ENCODE measurements around the gene TMEM62. TPM values are rescaled to one million over a fixed set of nuclear protein-coding genes. Genes with fewer than 3 reads are reported as not detected.
"Not testable (repeated sequence)": the region's sequence is repeated elsewhere in the genome, so short reads cannot be mapped to it uniquely, and the experiment has no call there.

Gene TMEM62
- total RNA-seq, 1 experiment from 2014 or later: 47.8 TPM

DNA sequence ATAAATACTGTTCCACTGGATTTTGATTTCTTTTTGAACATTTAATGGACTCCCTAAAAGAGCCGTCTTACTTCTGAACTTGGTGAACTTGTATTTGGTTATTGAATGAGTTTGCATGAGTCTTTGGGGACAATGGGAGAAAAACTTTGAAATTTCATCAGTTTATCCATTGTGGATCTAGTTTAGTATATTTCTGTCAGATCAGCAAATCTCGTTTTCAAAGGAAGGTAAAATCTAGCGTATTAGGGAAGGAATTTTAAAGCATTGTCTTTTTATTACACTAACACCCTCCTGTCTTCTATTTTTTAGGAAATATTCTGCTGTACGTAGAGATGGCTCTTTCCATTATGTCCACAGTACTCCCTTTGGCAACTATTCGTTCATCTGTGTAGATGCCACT is 12.8 kb downstream of the TMEM62 start:
- H3K79me2 ChIP-seq (ENCODE audit: low read length): peaks cover 22% of the 10 kb centered on the region
- no peak overlapping the region for H3K4me3 ChIP-seq (ENCODE audit: low read length)
- no peak overlapping the region for H3K4me2 ChIP-seq (ENCODE audit: low read depth, low read length, poor library complexity, severe bottlenecking)
- H3K27ac ChIP-seq (ENCODE audit: low read length): no peak overlapping the region
- no peak overlapping the region for H2AFZ ChIP-seq (ENCODE audit: low read length)
- no peaks in the 10 kb centered on the region for H4K20me1 ChIP-seq (ENCODE audit: insufficient read depth, low read depth, low read length)
- H3K36me3 ChIP-seq (ENCODE audit: insufficient read depth, low read length): peaks cover 42% of the 10 kb centered on the region
- peaks cover 19% of the 10 kb centered on the region for H3K4me1 ChIP-seq (ENCODE audit: low read length)
- no peaks in the 10 kb centered on the region for H3K9me3 ChIP-seq (ENCODE audit: low read length)
- H3K9me2 ChIP-seq (replicated peaks; ENCODE audit: insufficient read depth, low read length): no peaks in the 10 kb centered on the region
- no peak for DNase-seq
- no peak overlapping the region for H3K9ac ChIP-seq (ENCODE audit: low read length)
- H3K27me3 ChIP-seq (ENCODE audit: low read length): no peaks in the 10 kb centered on the region

DNA sequence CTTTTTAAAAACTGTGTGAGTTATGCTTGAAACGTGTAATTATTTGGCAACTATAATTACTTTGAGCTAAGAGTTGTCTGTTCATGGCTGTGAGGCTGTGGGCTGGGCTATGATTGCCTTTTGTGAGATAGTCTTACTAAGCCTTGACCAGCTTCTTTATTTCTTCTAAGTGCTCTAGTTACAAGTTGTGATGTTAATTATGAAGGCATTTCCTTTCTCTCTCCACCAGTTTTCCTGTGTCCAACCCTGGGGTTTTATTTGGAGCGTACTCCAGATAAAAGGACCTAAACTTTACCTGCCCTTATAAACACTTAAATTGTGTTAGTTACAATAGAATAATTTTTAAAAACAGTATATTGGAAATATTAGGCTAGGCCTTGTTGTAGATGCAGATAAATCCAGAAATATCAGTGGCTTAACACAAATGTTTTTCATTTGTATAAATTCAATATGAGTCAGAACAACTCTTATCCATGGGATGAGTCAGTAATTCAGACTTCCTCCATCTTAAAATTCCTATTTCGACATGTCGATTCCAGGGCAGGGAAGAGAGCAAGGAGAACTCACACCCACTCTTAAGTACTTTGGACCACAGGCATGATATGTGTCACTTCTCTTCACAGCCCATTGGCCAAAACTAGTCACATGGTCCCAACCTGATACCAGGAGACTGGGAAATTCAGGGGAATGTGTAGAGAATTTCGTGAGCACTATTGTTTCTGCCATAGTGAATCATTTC is 17.0 kb downstream of the TMEM62 start:
- Histone ChIP-seq H3K4me1 (ENCODE audit: low read length) (no peaks in the 10 kb centered on the region), H3K27me3 (ENCODE audit: low read length) (no peaks in the 10 kb centered on the region), H3K9ac (ENCODE audit: low read length) (no peak overlapping the region), H2AFZ (ENCODE audit: low read length) (no peak overlapping the region), H3K9me2 (replicated peaks; ENCODE audit: insufficient read depth, low read length) (no peaks in the 10 kb centered on the region), H4K20me1 (ENCODE audit: insufficient read depth, low read depth, low read length) (no peaks in the 10 kb centered on the region), H3K4me3 (ENCODE audit: low read length) (no peak overlapping the region), H3K27ac (ENCODE audit: low read length) (no peak overlapping the region), H3K9me3 (ENCODE audit: low read length) (no peaks in the 10 kb centered on the region), H3K36me3 (ENCODE audit: insufficient read depth, low read length) (peaks cover 70% of the 10 kb centered on the region), H3K79me2 (ENCODE audit: low read length) (peaks cover 11% of the 10 kb centered on the region), H3K4me2 (ENCODE audit: low read depth, low read length, poor library complexity, severe bottlenecking) (no peak overlapping the region)
- DNase-seq: no peak

DNA sequence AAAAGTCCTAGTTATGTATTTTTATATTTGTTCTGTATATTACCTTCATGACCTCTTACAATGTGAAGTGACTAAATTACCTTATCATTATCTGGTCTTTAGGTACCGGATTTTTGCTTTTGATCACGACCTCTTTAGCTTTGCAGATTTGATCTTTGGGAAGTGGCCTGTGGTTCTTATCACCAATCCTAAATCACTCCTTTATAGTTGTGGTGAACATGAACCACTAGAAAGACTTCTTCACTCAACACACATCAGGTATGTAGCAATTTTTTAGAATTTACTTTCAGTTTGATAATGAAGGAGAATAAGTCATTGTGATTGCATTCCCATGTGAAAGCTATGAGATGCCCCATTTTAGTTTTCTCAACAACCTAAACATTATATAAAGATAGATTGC is 18.3 kb downstream of the TMEM62 start:
- no peak for DNase-seq
- Histone ChIP-seq H2AFZ (ENCODE audit: low read length) (no peak overlapping the region), H3K9me2 (replicated peaks; ENCODE audit: insufficient read depth, low read length) (no peaks in the 10 kb centered on the region), H3K27ac (ENCODE audit: low read length) (no peak overlapping the region), H3K4me1 (ENCODE audit: low read length) (no peaks in the 10 kb centered on the region), H3K36me3 (ENCODE audit: insufficient read depth, low read length) (peaks cover 68% of the 10 kb centered on the region), H3K4me2 (ENCODE audit: low read depth, low read length, poor library complexity, severe bottlenecking) (no peak overlapping the region), H4K20me1 (ENCODE audit: insufficient read depth, low read depth, low read length) (no peaks in the 10 kb centered on the region), H3K9me3 (ENCODE audit: low read length) (no peaks in the 10 kb centered on the region), H3K27me3 (ENCODE audit: low read length) (no peaks in the 10 kb centered on the region), H3K4me3 (ENCODE audit: low read length) (no peak overlapping the region), H3K79me2 (ENCODE audit: low read length) (peaks cover 5% of the 10 kb centered on the region), H3K9ac (ENCODE audit: low read length) (no peak overlapping the region)

DNA sequence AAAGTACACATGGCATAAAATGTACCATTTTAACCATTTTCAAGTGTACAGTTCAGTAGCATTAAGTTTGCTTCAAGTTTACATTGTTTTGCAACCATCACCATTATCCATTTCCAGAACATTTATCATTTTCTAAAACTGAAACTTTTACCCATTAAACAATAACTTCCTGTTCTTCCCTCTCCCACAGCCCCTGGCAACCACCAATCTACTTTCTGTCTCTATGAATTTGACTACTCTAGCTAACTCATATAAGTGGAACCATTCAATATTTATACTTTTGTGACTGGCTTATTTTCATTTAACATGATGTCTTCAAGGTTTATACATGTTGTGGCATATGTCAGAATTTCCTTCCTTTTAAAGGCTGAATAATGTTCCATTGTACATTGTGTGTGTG is 19.9 kb downstream of the TMEM62 start:
- Histone ChIP-seq H4K20me1 (ENCODE audit: insufficient read depth, low read depth, low read length) (no peaks in the 10 kb centered on the region), H3K27ac (ENCODE audit: low read length) (no peak overlapping the region), H3K79me2 (ENCODE audit: low read length) (peaks cover 16% of the 10 kb centered on the region), H3K36me3 (ENCODE audit: insufficient read depth, low read length) (peaks cover 76% of the 10 kb centered on the region), H3K9me3 (ENCODE audit: low read length) (no peaks in the 10 kb centered on the region), H3K9me2 (replicated peaks; ENCODE audit: insufficient read depth, low read length) (no peaks in the 10 kb centered on the region), H3K9ac (ENCODE audit: low read length) (no peak overlapping the region), H3K4me1 (ENCODE audit: low read length) (no peaks in the 10 kb centered on the region), H3K4me3 (ENCODE audit: low read length) (no peak overlapping the region), H2AFZ (ENCODE audit: low read length) (no peak overlapping the region), H3K27me3 (ENCODE audit: low read length) (no peaks in the 10 kb centered on the region), H3K4me2 (ENCODE audit: low read depth, low read length, poor library complexity, severe bottlenecking) (no peak overlapping the region)
- no peak for DNase-seq

DNA sequence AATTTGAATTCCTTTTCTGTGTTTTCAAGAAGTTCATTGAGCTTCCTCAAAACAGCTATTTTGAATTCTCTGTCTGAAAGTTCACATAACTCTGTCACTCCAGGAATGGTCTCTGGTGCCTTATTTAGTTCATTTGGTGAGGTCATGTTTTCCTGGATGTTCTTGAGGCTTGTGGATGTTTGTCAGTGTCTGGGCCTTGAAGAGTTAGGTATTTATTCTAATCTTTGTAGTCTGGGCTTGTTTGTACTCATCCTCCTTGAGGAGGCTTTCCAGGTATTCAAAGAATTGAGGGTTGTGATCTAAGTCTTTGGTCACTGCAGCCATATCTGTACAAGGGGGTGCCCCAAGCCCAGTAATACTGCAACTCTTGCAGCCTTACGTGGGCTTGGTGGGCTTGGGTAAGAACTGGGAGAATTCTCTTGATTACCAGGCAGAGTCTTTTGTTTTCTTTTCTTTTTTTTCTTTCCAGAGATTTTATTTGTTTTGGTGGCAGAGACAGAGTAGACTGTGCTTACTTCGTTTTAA is 32.5 kb downstream of the TMEM62 start:
- DNase-seq: no peak
- no peaks in the 10 kb centered on the region for H3K4me1 ChIP-seq (ENCODE audit: low read length)
- no peak overlapping the region for H2AFZ ChIP-seq (ENCODE audit: low read length)
- peaks cover 7% of the 10 kb centered on the region; the same call in 1 of the 2 replicates for H3K79me2 ChIP-seq (ENCODE audit: low read length)
- H4K20me1 ChIP-seq (ENCODE audit: insufficient read depth, low read depth, low read length): no peaks in the 10 kb centered on the region
- H3K4me3 ChIP-seq (ENCODE audit: low read length): no peak overlapping the region
- H3K9ac ChIP-seq (ENCODE audit: low read length): no peak overlapping the region
- no peak overlapping the region for H3K4me2 ChIP-seq (ENCODE audit: low read depth, low read length, poor library complexity, severe bottlenecking)
- H3K27me3 ChIP-seq (ENCODE audit: low read length): no peaks in the 10 kb centered on the region
- H3K27ac ChIP-seq (ENCODE audit: low read length): no peak overlapping the region
- peaks cover 56% of the 10 kb centered on the region for H3K36me3 ChIP-seq (ENCODE audit: insufficient read depth, low read length)
- no peaks in the 10 kb centered on the region for H3K9me3 ChIP-seq (ENCODE audit: low read length)
- H3K9me2 ChIP-seq (replicated peaks; ENCODE audit: insufficient read depth, low read length): no peaks in the 10 kb centered on the region

DNA sequence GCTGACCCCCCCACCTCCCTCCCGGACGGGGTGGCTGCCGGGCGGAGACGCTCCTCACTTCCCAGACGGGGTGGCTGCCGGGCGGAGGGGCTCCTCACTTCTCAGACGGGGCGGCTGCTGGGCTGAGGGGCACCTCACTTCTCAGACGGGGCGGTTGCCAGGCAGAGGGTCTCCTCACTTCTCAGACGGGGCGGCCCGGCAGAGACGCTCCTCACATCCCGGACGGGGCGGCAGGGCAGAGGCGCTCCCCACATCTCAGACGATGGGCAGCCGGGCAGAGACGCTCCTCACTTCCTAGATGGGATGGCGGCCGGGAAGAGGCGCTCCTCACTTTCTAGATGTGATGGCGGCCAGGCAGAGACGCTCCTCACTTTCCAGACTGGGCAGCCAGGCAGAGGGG is 33.9 kb downstream of the TMEM62 start:
- H3K4me2 ChIP-seq (ENCODE audit: low read depth, low read length, poor library complexity, severe bottlenecking); H3K9me2 ChIP-seq (replicated peaks; ENCODE audit: insufficient read depth, low read length); H3K9me3 ChIP-seq (ENCODE audit: low read length); H3K4me3 ChIP-seq (ENCODE audit: low read length); H3K79me2 ChIP-seq (ENCODE audit: low read length); H3K9ac ChIP-seq (ENCODE audit: low read length); H2AFZ ChIP-seq (ENCODE audit: low read length); H3K27ac ChIP-seq (ENCODE audit: low read length); H3K4me1 ChIP-seq (ENCODE audit: low read length); DNase-seq; H4K20me1 ChIP-seq (ENCODE audit: insufficient read depth, low read depth, low read length); H3K27me3 ChIP-seq (ENCODE audit: low read length): not testable (repeated sequence)
- peaks cover 52% of the 10 kb centered on the region for H3K36me3 ChIP-seq (ENCODE audit: insufficient read depth, low read length)

DNA sequence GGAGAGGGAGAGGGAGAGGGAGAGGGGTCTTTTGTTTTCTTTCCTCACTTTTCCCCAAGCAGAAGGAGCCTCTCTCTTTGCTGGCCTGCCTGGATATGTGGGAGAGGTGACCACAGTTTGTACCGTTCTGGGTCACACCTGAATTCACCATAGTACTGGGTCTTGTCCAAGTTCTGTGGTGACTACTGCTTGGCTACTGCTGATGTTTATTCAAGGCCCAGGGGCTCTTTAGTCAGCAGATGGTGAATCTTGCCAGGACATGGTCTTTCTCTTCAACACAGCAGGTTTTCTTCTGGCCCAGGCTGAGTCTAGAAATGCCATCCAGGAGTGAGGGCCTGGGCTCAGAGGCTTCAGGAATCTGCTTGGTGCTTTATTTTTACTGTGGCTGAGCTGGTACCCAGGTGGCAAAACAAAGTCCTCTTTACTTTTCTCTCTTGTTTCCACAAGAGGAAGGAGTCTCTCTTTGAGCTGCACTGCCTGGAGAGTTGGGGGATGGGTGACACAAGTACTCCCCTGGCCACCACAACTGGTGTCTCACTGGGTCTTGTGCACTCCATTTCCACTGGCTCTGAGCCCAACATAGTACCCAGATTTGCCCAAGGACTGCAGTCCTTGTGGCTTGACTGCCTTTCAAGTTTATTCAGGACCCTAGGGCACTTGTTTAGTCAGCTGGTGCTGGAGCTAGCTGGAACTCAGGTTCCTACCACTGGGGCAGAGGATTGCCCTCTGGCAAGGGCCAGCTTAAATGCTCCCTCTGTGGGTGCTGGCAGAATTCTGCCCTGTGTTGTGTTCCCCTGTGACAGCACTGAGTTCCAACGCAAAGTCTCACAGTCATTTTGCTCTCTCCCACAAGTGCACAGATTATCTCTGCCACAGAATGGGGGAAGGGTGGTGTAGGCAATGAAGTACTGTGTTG is 35.1 kb downstream of the TMEM62 start:
- Histone ChIP-seq H3K9ac (ENCODE audit: low read length) (no peak overlapping the region), H3K4me3 (ENCODE audit: low read length) (no peak overlapping the region), H3K79me2 (ENCODE audit: low read length) (0 out of 2 replicates have a peak, but pooled peaks cover 4% of the 10 kb centered on the region), H3K27ac (ENCODE audit: low read length) (no peak overlapping the region), H3K4me2 (ENCODE audit: low read depth, low read length, poor library complexity, severe bottlenecking) (no peak overlapping the region), H3K4me1 (ENCODE audit: low read length) (no peaks in the 10 kb centered on the region), H2AFZ (ENCODE audit: low read length) (no peak overlapping the region), H3K36me3 (ENCODE audit: insufficient read depth, low read length) (peaks cover 52% of the 10 kb centered on the region), H3K9me3 (ENCODE audit: low read length) (no peaks in the 10 kb centered on the region), H4K20me1 (ENCODE audit: insufficient read depth, low read depth, low read length) (no peaks in the 10 kb centered on the region), H3K9me2 (replicated peaks; ENCODE audit: insufficient read depth, low read length) (no peaks in the 10 kb centered on the region), H3K27me3 (ENCODE audit: low read length) (no peaks in the 10 kb centered on the region)
- DNase-seq: no peak

DNA sequence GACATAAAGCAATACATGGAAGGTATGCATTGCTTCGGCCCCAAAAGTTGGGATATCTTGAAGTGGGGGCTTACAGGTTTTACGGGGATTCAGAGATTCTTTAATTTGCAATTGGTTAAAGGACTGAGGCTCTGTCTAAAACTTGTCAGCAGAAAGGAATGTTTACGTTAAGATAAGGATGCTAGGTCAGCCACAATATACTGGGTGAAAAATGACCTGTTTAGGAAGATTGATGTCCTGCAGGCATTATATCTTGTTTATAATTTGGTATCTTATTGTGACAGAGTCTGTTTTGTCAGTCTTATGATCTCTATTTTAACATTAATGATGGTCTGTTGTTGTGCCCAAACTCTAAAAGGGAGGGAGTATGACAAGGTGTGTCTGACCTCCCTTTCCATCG is 36.5 kb downstream of the TMEM62 start:
- Histone ChIP-seq H3K36me3 (ENCODE audit: insufficient read depth, low read length) (peaks cover 47% of the 10 kb centered on the region), H3K9me2 (replicated peaks; ENCODE audit: insufficient read depth, low read length) (no peaks in the 10 kb centered on the region), H3K4me1 (ENCODE audit: low read length) (no peaks in the 10 kb centered on the region), H3K4me3 (ENCODE audit: low read length) (no peak overlapping the region), H3K9ac (ENCODE audit: low read length) (no peak overlapping the region), H3K27ac (ENCODE audit: low read length) (no peak overlapping the region), H3K4me2 (ENCODE audit: low read depth, low read length, poor library complexity, severe bottlenecking) (no peak overlapping the region), H3K9me3 (ENCODE audit: low read length) (no peaks in the 10 kb centered on the region), H3K27me3 (ENCODE audit: low read length) (no peaks in the 10 kb centered on the region), H2AFZ (ENCODE audit: low read length) (no peak overlapping the region), H4K20me1 (ENCODE audit: insufficient read depth, low read depth, low read length) (no peaks in the 10 kb centered on the region), H3K79me2 (ENCODE audit: low read length) (no peaks in the 10 kb centered on the region)
- DNase-seq: no peak
